ENCODE data around the gene HDAC4. TPM values are rescaled to one million over a fixed set of nuclear protein-coding genes. Genes with fewer than 3 reads are reported as not detected.

HDAC4 gene
- total and polyA plus RNA-seq, 4 donors = 2.9 to 37.2 (median 4.4) TPM

DNA sequence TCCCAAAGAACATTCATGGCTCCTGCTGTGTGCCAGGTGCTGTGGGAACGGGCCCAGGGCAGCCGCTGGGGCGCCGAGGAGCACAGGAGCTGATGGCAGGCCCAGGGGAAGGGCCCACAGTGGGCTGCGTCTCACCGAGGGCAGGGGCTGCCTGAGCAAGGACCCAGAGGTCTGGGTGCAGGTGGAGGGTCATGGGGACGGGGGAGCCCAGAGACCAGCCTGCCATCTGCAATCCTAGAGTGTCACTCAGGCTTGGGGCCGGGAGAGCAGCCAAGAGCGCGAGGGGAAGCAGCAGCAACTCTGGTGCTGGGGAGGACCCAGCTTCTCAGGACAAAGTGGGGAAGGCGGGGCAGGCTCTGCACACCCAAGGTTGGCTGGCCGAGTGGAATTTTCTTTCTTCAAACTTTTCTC is 207.4 kb downstream of the HDAC4 start (continued):
- TF ChIP-seq, protein P1, sequence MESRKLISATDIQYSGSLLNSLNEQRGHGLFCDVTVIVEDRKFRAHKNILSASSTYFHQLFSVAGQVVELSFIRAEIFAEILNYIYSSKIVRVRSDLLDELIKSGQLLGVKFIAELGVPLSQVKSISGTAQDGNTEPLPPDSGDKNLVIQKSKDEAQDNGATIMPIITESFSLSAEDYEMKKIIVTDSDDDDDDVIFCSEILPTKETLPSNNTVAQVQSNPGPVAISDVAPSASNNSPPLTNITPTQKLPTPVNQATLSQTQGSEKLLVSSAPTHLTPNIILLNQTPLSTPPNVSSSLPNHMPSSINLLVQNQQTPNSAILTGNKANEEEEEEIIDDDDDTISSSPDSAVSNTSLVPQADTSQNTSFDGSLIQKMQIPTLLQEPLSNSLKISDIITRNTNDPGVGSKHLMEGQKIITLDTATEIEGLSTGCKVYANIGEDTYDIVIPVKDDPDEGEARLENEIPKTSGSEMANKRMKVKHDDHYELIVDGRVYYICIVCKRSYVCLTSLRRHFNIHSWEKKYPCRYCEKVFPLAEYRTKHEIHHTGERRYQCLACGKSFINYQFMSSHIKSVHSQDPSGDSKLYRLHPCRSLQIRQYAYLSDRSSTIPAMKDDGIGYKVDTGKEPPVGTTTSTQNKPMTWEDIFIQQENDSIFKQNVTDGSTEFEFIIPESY (IDR thresholded peaks at IDR 0.05) = no peak
- no peak for TF ChIP-seq FOXA2 (IDR thresholded peaks at IDR 0.05)

DNA sequence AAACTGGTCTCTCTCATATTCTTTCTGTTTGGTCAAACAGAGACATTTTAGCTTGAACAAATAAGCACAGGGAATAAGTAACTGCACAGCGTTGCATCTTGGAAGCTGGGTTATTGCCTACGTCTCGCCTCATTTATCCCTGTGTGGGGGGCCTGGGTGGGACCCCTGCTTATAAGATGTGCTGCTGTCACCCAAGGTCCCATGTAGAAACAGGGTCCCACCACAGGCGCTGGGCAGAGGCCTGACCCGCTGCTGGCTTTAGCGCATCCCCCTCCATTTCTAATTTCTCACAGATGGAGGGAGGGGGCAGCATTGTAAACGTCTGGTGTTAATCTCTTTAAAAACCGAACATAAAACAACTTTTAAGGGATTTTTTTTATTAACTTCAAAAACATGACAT is 207.8 kb downstream of the HDAC4 start:
- Histone ChIP-seq H3K27me3 (ENCODE audit: control insufficient read depth in 4 of 4, insufficient read depth in 4 of 4, low read length in 3 of 4) (no peaks in the 10 kb centered on the region), H3K4me3 (ENCODE audit: low read depth in 1 of 3, low read length in 3 of 3) (no peak overlapping the region), H3K9me3 (ENCODE audit: control insufficient read depth in 4 of 4, low read length in 3 of 4) (peaks cover 0 to 5% (median 0%) of the 10 kb centered on the region in 4 donors), H3K36me3 (ENCODE audit: control insufficient read depth in 4 of 4, insufficient read depth in 3 of 4, low read depth in 1 of 4, low read length in 3 of 4) (peaks cover 0 to 25% (median 9%) of the 10 kb centered on the region in 4 donors), H3K4me1 (ENCODE audit: control insufficient read depth in 4 of 4, insufficient read depth in 4 of 4, low read length in 3 of 4) (no peaks in the 10 kb centered on the region), H3K27ac (ENCODE audit: low read depth in 1 of 2, low read length in 2 of 2) (no peak overlapping the region), H3K9ac (ENCODE audit: low read depth in 1 of 2, low read length in 2 of 2) (no peak overlapping the region)
- TF ChIP-seq RXRA (IDR thresholded peaks at IDR 0.05) = no peak
- TF ChIP-seq HNF4A (conservative IDR thresholded peaks at IDR 0.05) = no peak
- TF ChIP-seq TAF1 (conservative IDR thresholded peaks at IDR 0.05) = no peak
- no peak for TF ChIP-seq RAD21 (IDR thresholded peaks at IDR 0.05)
- TF ChIP-seq NR2F2 (IDR thresholded peaks at IDR 0.05) = no peak
- TF ChIP-seq SP1 (IDR thresholded peaks at IDR 0.05) = no peak
- no peak for TF ChIP-seq EGR1 (IDR thresholded peaks at IDR 0.05; ENCODE audit: low read depth in 2 of 2)
- TF ChIP-seq YY1 (IDR thresholded peaks at IDR 0.05) = no peak
- TF ChIP-seq, protein P1 (IDR thresholded peaks at IDR 0.05) = no peak
- TF ChIP-seq, protein P2, sequence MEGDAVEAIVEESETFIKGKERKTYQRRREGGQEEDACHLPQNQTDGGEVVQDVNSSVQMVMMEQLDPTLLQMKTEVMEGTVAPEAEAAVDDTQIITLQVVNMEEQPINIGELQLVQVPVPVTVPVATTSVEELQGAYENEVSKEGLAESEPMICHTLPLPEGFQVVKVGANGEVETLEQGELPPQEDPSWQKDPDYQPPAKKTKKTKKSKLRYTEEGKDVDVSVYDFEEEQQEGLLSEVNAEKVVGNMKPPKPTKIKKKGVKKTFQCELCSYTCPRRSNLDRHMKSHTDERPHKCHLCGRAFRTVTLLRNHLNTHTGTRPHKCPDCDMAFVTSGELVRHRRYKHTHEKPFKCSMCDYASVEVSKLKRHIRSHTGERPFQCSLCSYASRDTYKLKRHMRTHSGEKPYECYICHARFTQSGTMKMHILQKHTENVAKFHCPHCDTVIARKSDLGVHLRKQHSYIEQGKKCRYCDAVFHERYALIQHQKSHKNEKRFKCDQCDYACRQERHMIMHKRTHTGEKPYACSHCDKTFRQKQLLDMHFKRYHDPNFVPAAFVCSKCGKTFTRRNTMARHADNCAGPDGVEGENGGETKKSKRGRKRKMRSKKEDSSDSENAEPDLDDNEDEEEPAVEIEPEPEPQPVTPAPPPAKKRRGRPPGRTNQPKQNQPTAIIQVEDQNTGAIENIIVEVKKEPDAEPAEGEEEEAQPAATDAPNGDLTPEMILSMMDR (IDR thresholded peaks at IDR 0.05; ENCODE audit: low read depth, low read length, missing input control) = no peak
- no peak for TF ChIP-seq HNF4G (IDR thresholded peaks at IDR 0.05)
- TF ChIP-seq ATF3 (IDR thresholded peaks at IDR 0.05) = no peak
- TF ChIP-seq JUND (IDR thresholded peaks at IDR 0.05) = no peak
- TF ChIP-seq, protein P3, sequence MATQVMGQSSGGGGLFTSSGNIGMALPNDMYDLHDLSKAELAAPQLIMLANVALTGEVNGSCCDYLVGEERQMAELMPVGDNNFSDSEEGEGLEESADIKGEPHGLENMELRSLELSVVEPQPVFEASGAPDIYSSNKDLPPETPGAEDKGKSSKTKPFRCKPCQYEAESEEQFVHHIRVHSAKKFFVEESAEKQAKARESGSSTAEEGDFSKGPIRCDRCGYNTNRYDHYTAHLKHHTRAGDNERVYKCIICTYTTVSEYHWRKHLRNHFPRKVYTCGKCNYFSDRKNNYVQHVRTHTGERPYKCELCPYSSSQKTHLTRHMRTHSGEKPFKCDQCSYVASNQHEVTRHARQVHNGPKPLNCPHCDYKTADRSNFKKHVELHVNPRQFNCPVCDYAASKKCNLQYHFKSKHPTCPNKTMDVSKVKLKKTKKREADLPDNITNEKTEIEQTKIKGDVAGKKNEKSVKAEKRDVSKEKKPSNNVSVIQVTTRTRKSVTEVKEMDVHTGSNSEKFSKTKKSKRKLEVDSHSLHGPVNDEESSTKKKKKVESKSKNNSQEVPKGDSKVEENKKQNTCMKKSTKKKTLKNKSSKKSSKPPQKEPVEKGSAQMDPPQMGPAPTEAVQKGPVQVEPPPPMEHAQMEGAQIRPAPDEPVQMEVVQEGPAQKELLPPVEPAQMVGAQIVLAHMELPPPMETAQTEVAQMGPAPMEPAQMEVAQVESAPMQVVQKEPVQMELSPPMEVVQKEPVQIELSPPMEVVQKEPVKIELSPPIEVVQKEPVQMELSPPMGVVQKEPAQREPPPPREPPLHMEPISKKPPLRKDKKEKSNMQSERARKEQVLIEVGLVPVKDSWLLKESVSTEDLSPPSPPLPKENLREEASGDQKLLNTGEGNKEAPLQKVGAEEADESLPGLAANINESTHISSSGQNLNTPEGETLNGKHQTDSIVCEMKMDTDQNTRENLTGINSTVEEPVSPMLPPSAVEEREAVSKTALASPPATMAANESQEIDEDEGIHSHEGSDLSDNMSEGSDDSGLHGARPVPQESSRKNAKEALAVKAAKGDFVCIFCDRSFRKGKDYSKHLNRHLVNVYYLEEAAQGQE (IDR thresholded peaks at IDR 0.05) = no peak
- TF ChIP-seq, protein P4, sequence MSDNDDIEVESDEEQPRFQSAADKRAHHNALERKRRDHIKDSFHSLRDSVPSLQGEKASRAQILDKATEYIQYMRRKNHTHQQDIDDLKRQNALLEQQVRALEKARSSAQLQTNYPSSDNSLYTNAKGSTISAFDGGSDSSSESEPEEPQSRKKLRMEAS (IDR thresholded peaks at IDR 0.05) = no peak
- TF ChIP-seq FOXA1 (IDR thresholded peaks at IDR 0.05) = no peak
- no peak for TF ChIP-seq GABPA (IDR thresholded peaks at IDR 0.05 in 1 of 2, conservative IDR thresholded peaks at IDR 0.05 in 1 of 2)
- TF ChIP-seq FOXA2 (IDR thresholded peaks at IDR 0.05) = no peak
- WGBS = 95% methylated on average over 8 of the region's 8 CpGs
- DNase-seq (ENCODE audit: low spot score) = no peak
